Right kidney (tissue), 1 donor: ENCODE data around the gene CIDEB.
A peak's percentile ranks its signal among the peaks of the same experiment; 100 is the strongest.

Experiments used
- DNase-seq: peaks from one replicate; pipeline ENCODE4 v3.0.0-alpha.2; 2016

The CIDEB gene

DNA sequence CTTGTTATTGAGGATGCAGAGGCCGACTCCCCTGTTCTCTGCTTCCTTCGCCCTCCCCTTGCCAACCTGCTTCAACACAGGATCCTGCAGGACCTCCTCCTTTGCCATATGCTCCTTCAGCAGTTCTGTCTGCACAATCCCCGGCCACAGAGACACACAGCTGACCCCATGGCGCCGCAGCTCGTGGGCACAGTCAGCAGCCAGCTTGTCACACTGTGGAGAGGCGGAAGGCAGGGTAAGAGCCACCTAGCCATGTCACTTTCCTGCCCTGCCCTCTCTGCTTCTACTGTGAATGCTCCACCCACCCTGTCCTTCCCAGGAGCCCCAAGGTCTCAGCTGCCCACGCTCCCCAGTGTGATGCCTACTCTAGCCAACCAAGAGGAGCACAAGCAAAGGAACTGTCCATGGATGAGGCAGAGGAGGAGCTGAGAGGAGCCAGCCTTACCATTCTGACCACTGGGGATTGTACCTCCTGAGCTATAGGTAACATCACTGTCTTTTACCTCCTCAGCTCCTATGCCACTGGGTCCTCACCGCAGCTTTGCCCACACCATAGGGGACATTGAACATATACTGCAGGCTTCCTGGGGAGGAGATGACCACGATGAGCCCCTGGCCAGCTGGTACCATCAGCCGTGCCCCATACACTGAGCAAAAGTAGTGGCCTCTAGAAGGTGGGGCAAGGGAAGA lies 15.5 kb downstream of the CIDEB start:
- DNase-seq, result no peak

DNA sequence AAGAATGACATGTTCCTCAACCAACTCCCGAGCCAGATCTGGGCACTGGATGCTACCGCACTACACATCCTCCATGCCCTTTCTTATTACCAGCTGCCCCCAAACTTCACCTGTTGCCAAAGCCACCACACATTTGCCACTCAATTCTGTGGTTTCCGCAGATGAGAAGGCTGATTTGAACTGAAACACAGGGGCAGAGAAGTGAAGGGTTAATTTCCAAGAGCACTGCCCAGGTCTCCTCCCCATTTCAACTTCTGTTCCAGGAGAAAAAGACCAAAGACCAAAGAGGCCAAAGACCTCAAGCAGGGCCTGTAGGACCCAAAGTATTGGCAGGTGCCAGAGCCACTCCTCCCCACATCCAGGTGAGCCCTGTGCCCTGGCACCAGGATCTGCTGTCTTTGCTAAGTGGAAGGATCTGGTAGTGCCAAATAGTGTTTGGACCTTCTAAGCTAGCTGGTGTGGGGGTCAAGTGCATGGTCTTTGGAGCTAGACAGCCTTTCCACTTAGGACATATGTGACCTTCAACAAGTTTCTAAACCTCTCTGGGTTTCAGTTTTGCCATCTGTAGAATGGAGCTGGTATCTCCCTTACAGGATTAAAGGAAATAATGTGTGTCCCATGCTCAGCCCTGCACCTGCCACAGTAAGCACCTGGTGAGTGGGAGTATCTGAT lies 16.2 kb downstream of the CIDEB start:
- DNase-seq, result no peak

DNA sequence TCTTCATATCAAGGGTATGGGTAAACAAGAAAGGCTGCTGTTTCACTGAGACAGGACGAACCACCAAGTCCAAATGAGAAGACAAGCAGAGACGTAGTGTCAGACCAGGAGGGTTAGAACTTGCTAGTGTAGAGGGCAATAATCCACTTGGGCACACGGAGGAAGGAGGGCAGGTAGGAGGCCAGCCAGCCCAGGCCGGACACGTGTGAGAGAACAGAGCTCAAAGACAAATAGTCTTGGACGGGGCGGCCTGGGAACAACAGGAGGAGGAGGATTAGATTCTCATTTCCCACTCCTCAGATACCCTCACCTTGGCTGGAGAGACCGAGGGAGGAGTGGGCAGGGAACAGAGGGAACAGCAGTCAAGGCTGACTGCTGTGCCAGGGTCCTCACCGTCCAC lies 17.0 kb downstream of the CIDEB start:
- DNase-seq, result no peak

DNA sequence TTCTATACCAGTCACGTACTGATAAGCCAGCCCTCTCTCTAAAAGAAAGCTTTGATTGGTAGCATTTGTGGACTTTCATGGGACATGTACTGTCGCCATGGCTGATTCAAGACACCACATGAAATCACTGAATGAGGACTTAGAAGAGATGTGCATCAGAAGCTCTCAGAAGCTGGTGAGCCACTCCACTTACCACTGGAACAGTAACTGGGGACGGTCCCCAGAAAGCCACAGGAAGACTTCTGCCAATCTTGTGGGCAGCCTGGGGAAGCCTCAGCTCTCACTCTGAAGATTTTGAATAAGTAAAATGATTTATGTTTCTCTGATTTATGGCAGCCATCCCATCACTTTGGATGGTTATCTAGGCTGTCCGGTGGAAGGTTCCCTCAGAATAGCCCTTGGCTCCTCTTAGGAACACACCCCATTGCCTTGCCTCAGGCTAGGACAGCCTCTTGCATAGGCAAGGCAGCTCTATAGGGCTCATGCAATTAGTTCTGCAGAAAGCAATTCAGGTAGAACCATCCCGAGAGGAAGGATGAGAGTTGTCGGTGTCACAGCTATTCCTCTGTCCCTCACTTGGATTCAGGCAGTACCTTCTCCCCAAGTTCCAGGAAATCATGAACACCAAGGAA lies 18.0 kb downstream of the CIDEB start:
- DNase-seq, result no peak

DNA sequence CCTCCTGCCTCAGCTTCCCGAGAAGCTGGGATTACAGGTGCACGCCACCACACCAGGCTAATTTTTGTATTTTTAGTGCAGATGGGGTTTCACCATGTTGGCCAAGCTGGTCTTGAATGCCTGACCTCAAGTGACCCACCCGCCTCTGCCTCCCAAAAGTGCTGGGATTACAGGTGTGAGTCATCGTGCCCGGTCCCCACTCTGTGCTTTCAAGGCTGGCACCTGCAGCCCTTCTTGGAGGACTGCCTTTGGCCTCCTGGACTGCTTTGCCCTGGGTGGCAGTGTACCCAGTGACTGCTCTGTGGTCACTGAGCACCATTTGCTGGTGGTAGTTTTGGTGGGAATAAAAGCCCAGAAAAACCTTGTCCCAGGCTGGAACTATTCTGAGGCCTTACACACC lies 20.8 kb downstream of the CIDEB start:
- no peak for DNase-seq

DNA sequence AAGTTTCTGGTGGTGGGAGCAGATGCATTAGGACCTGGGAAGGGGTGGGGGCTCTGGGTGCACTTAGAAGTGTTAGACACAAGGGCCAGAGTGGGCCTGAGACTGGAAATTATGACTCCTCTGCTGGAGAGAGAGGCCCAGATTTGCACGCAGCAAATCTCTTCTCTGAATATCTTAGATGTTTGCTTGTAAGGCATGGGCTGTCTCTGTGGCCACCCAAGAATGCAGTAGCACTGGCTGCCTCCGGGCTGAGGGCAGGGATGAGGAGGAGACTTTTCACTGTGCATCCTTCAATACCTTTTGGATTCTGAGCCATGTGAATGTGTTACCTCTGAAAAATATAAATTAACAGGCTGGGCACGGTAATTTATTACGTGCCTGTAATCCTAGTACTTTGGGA lies 22.4 kb downstream of the CIDEB start:
- DNase-seq, result no peak

DNA sequence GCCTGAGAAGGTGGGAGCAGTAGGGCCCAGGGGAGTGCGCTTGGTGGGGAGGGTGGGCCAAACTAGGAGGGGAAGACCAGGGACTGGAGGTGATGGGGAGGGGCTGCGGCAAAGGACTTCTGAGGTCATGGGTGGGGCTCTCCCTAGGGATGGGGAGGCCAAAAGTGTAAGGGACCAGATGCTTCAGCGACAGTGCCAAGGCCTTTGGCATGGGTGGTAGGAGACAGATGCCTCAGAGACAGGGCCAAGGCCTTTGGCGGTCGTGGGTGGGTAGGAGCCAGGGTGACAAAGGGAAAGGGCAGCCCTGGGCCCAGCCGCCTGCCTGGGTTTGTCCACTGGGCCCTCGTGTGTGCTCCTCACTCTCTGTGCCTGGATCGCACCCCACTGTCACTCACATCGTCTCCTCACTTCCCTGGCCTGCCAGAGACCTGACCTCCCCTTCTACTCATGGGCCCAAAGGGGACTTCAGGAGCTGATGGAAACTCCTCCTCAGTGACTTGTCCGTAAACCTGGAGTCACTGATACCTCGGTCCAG lies 23.2 kb downstream of the CIDEB start:
- no peak for DNase-seq

DNA sequence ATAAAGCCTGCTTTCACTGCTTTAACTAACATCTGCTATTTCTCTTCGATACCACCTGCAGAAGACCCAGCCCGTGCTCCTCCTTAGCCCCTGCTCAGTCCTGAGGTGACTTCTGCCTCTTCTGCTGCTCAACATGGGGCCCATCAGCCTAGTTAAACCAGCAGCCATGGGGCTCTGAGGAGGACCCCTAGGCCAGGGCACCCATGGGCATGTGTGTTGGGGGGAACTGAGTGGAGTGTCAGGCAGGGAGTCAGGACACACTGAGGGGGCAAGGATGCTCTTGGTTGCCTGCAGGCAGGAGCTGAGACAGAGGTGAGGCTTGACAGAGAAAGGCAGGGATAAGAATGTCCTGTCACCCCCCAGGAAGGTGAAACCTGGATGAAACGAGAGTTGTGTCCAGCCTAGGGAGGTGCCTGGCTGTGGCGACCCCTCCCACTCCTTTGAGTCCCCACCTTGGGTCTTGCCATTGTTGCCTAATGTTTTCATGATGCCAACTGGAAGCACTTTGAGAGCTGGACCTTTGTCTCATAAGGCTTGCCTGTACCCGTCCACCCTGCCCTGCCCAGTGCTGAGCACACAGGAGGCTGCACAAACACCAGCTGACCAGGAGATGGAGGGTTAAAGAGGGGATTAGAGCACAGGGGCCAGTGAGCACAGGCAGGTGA lies 23.8 kb downstream of the CIDEB start:
- no peak for DNase-seq

DNA sequence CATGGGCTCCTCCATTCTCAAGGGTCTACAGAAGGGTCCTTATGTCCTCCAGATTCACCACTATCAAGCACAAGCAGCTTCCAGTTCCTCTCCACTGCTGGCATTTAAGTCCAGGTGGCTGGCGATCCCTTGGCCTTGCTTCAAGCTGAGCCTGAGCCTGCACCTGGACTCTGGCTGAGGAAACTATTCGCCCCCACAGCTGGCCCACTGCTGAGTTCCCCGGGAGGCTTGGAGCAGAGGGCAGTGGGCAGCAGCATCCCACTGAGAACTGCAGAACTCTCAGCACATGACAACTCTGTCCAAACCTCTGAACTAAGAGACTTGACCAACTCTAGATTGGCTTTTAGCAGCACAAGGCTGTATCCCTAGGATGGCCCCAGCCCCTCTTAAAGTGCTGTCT lies 25.0 kb downstream of the CIDEB start:
- DNase-seq, result no peak

DNA sequence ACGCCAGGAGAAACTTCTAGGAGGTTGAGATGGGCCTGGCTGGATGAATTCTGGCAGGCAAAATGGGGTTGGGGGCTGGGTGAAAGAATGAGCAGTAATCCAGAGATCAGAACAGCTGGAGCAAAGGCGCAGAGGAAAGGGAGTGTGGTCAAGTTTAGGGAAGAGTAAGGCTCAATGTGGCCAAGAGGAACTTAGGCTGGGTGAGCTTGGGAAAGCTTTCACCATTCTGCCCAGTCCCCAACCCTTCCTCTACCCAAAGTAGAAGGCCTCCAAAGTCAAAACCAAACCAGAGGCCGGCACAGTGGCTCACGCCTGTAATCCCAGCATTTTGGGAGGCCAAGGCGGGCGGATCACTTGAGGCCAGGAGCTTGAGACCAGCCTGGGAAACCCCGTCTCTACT lies 26.1 kb downstream of the CIDEB start:
- no peak for DNase-seq

DNA sequence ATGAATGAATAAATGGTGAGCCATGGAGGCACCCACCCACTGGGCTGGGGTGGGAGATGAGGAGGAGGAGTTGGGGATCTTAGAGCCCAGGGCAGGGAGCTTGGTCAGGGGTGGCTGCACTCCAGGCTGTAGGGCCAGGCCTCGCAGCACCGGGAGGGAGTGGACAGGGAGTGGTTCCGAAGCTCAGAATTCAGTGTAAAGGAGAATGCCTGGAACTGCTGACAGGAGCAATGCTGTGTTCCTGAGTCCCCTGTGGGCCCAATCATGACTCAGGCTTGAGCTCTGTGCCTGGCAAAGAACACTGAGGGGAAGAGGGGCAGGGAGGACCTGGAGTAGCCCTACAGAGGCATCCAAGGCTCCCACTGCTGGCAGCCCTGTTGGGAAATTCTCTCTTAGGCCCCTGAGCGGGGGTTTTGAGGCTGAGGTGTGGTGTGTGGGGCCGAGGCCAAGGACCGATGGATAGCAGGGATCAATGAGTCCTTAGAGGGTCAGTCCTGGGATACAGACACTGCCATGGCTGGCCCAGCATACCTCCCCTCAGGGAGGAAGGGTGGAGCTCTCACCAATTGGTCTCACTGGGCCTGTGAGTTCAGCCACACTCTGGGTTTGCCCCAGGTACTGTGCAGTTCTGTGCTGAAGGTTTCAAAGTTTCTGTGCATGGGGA lies 26.8 kb downstream of the CIDEB start:
- no peak for DNase-seq

DNA sequence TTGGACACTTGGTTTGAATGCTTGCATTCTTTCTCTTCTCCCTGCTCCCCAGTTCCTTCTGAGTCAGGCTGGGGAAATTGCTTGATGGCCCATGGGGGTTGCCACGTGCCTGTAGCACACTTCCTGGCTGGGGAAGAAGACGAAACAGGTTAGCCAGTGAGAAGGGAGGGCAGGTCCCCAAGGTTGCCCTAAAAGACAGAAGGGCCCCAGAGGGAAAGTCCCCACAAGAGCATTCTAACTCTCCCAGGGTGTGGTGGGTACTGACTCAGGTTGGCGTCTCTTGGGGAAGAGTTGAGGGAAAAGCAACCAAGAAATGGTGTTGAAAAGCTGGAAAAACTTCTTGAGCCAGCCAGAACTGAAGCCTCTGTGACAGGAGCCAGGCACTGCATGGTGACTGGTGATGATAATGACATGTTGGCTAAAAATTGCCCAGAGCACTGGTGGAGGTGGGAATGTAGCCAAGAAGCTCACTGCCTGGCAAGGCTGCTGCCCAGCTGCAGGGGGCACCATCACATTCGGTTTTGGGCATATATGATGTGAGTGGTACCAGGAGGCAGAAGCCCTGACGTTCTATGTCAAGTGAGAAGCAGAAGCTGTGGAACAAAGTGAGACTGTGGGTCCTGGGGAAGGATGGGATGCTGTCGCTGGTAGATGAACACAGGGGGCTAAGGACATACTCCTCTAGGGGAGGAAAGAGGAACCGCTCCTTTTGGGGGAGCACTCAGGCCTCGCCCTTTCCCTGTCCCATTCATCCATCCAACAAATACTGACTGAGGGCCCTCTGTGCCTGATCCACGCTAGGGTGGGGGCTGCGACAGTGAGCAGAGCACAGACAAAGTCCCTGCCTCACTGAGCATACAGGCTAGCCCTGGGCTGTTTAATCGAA lies 28.2 kb downstream of the CIDEB start:
- no peak for DNase-seq

DNA sequence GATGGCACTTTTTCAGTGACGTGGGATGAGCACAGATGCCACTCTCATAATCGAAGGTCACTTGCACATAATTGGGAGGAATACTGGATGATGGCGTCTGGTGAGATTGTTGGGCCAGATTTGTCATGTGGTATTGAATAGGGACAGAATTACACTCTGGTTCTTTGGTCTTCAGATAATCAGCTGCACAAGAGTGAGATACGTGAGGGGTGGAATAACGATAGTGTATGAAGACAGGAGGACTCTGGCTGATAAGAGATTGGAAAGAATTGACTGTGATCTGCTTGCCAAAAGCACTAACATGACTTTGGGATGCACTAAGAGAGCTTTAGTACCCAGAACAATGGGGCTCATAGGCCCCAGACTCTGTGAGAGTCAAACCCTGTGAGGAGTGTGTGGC lies 29.4 kb downstream of the CIDEB start:
- DNase-seq, result no peak

DNA sequence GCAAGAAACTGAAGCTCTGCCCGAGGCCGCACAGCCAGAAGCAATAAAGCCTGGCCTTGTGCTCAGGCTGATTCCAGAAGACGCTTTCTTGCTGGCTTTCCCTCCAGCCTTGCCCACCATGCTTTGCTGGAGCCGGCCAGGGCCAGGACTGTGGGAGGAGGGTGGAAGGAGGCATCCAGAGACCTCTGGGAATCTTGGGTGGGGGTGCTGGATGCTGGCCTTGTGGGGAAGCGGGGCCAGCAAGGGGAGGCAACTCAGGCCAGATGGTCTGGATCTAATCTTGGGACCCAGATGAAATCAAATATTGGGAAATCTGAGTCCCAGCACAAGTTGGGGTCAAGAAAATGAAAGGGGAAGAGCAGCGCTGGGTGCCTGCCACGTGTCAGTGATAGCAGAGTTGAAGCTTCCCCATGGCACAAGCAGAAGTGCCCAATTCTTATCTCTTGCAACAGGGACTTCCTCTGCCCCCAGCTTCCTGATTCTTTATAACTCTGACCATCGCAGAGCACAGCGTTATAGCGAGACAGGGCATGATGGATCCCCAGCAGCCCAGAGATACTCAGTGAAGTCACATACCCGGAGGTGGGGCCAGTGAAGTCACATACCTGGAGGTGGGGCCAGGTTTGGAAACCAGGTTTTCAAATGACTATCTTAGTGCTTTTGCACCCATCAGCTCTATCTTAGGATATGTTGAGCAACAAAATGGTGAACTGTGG lies 30.0 kb downstream of the CIDEB start:
- DNase-seq, result no peak

DNA sequence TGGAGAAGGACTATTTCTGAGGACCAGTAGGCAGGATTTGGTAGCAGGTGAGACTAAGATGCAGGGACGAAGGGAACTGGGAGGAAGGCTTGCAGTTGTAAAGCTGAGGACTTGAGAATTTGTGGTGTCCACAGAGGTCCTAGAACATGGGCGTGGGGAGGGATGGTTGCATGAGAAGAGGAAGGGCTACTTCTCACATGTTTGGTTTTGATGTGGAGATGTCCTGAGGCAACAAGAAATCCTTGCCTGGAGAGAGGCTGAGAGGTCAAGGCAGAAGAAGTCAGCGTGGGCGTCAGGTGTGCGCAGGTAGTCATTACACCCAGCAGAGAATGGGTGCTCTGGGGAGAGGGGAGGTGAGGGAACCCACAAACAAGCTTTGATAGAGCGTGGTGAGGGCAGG lies 30.7 kb downstream of the CIDEB start:
- DNase-seq, result no peak

DNA sequence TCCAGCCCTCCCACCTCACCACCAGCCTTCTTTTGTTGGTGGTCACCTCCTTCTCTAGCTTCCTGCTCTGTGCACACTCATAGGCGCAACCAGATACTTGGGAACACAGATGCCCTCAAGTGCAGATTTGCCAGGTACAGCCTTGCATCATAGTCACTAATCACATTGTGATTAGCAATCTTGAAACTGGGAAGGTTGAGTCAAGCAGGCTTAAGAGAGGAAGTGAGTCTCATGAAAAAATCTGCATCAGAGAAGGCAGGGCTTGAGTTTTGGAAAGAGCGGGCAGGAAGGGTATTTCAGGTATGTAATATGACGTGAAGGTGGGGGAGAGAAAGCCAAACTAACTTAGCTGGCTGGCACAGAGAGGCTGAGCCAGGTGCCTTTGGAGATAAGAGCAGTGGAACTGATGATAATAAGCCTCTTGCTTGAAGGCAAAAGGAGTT lies 33.7 kb downstream of the CIDEB start:
- no peak for DNase-seq

DNA sequence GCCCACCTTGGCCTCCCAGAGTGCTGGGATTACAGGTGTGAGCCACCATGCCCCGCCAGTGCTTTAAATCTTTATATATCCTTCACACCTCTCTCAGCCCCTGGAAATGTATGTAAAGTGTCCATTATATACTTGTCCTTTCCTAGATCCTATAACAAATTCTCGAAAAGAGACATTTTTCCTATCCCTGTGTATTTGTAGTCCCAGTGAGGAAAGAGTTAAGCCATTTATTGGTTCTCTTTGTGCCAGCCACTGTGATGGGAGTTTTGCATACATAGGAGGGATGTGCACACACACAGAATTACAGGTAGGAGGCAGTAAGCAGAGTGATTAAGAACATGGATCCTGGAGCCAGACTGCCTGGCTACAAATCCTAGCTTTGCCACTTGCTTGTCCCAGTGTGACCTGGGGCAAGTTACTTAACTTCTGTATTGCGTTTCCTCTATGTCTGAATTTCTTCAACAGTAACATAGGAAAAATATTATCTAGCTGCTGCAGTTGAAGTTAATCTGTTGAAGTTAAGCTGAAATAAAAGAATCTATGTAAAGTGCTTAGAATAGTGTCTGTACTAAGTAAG lies 34.3 kb downstream of the CIDEB start:
- DNase-seq, result no peak

DNA sequence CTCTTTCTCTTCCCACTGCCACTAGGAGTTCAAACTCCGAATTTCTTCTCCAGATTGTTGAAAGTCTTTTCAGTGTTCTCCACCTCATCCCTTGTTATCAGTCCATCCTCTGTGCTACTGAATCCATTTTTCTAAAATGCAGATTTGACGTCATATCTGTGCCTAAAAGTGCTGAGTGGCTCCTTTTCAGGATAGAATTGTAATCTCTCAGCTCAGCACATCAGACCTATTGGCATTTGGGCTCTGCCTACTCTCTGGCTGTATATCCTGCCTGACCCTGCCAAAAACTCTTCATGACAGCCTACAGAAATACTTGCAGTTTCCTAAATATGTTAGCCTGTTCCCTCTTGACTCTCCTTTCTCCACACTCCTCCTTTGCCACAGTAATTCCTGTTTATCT lies 35.3 kb downstream of the CIDEB start:
- DNase-seq, result no peak

DNA sequence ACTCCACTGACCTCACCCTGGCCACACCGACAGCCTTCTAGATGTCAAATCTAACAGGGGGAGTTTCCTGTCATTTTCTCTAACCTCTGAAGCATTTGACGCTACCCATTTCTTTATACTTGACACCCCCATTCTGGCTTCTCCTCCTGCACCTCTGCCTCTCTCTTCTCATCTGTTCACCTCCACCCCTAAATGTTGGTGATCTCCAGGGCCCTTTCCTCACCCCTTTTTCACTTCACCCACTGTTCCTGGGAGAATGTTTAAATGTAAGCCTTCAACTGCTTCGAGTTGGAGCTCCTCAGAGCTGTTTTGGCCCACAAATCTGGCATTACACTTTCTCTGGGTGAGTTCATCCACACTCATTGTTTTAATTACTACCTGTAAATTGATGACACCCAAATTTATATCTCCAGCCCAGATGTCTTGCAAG lies 35.9 kb downstream of the CIDEB start:
- DNase-seq, result no peak

DNA sequence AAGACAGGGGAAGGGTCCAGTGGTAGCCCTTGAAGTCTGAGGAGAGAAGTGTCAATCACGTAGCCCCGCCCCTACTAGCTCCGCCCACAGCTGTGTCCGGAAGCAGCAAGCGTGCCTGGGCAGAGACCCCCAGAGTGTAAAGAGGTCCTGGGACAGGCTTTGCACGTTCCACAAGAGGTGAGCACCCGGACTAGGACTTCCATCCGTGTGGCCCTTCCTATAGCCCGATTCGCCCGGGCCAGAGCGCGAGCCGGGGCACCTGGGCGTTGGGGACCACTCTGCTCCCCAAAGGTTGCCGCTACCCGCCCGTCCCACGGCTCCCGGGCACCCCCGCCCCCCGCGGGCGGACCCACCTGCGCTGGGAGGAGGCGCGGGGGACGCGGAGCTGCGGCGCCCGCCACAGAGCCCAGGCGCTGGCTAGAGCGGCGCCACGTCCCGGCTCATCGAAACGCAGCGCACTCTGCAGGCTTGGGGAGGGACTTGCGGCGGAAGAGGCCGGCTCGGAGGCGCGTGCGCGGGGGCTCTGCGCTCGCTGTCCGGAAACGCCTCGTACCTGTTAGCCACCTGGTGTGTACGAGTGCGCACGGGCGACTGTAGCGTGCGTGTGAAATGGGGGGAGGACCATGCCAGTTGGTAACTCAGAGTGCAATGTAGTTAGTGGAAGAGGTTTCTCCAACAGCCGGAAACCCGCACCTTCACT lies 36.5 kb downstream of the CIDEB start, which contains the start of gene RABGGTA:
TSS of gene RABGGTA (minus strand) at position 464 of the 700 bp plus-strand sequence. CDS start 482 bp downstream, outside the sequence.
- DNase-seq, result peak; percentile 96
